HG03575 (cell line): Measurements from ENCODE around the gene STARD5.

Experiments
- ATAC-seq: cut with Tn5 transposase; IDR thresholded peaks from one replicate; pipeline ENCODE4 v1.9.1; 2021; ENCODE audit not compliant: unreplicated experiment, insufficient number of reproducible peaks, low FRiP score; ENCODE audit errors: extremely low read depth

Gene STARD5

GRCh38 chr15:81315452-81316175 is 8.3 kb downstream of the STARD5 start:
- ATAC-seq: no peak

- no peak for ATAC-seq
Observed at GRCh38 chr15:81314378-81314777, 9.6 kb downstream of the STARD5 start.

DNA sequence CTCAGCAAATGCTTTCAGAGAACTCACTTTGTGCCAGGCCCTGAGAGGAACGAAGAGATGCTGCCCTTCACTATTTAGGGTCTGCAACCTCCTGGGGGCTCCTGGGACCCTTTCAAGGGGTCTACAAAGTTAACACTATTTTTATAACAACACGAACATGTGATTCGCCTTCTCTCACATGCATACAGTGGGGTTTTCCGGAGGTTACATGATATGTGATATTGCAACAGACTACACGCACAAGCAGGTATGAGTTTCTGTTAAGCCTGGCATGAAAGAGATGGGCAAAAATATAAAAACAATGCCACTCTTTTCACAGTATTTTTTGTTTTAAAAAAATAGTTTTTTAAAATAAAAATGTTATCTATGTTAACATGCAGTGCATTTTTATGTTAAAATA is 10.3 kb downstream of the STARD5 start:
- ATAC-seq: no peak

DNA sequence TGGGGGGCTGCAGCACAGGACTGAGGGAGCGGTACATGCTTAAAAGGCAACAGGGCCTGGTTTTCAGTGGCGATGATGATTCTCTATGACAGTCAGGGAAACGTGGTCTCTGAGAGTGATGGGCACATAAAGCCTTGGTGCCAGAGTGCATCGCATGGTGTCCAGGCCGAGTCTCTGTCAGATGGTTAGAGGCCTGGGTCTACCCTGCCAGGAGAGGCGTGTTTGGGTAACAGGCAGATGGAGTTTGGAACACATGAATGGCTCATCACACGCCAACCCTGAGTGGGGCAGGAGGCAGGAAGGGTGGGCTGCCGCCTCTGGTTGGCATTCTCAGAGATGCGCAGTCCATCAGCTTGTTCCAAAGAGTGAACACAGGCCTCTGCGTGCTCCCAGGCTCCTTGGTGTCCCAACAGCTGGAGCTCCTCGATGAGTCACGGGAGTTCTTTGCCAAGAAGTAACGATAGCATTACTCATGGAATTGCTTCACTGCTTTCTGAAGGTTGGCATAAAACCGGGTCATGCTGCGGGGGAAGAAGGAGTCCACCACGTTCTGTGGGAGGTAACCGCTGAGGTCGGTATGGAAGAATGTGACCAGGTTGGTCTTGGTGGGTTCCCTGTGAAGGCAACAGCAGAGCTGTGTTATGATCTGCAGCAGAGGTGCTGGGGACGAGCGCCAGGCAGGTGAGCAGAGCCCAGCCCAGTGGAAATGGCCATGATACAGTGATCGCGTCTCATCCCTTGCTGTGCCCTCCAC is 11.0 kb downstream of the STARD5 start:
- ATAC-seq: no peak

DNA sequence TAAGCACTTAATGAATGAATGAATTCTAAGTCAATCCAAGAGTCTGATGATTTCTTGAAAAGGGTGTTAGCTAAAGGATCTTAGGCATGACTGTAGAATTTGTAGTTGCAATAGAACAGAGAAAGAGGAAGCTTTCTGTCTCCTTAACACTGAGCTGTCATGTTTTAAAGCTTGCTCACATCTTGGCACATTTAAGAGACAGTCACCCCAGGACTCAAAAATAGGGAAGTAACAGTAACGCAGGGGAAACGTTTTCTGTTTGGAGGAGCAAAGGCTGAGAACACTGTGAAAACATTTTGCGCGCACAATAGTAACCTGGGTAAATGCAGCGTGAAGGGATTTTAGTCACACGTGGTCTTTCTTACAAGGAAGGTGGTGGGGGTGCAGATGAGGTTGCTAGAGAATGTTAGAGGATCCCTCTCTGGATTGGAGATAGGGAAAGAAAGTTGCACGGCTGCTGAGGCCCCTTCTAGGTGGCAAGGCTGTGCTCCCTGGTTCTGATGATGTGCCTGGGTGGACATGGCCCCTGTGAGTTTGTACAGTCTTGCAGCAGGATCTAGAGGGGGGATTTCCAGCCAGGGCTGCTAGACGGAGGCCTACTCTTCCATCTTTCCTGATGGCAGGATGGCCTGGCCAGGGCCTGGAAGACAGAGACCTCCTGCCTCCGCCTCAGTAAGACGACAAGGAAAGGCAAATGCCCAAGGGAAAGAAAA is 12.0 kb downstream of the STARD5 start:
- no peak for ATAC-seq

GRCh38 chr15:81310480-81310879 is 13.5 kb downstream of the STARD5 start:
- ATAC-seq: no peak

- no peak for ATAC-seq
Observed at GRCh38 chr15:81309647-81310450, 14.1 kb downstream of the STARD5 start.

GRCh38 chr15:81308260-81308659 is 15.7 kb downstream of the STARD5 start:
- no peak for ATAC-seq

DNA sequence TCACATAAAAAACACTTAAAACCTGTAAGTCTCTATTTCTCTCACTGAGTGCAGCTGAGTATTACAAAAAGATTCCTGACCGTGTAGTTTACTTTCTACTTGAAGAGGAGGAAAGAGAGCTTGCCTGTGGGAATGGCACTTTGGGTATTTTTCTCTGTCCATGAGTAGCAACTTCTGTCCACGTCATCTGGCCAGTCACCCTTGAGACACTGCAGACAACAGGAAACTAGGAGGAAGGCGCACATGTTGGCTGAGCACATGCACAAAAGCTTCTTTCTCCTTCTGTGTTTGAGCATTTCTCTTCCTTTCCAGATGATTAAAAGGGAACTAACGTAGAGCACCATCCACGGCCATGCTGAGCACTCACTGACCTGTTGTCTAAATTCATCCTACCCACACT is 19.7 kb downstream of the STARD5 start:
- ATAC-seq: no peak

DNA sequence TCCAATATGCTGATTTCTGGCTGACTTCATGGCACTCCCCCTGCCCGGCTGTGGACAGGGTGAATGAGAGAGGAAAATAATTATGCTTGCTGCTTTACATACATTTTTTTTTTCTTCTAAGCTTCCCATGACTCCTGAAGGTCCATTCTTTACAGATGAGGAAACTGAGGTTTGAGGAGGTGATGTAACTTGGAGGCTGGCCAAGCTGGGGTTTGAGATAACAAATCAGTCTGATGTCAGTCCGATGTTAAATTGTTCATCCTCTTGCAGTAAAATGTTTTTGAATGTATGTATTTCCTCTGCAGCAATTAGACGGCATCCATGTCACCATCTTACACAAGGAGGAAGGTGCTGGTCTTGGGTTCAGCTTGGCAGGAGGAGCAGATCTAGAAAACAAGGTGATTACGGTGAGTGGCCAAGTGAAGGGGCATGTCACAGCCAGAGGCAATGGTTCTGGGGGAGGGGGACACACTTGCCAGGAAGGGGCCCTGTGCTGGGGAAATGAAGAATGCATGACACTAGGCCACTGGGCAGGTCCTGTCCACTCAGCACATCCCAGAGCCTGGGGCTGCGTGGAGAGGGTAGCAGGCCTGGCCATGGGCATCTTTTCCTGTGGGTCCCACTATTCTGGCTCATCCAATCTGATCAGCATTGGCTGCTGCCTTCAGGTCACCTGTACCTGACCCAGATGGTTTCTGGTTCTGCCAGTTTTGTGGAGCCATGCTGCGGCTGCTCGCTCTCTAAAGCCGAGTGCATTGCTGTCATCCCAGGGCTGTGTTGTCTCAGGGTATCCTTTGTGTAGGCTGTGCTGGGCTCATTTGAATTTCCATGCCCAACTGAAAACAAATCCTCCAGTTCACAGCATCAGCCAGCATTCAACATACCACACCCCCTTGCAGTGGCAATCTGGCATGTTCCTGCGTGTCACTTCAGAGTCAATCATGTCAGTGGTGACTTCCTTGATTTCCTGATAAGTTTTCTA is 20.4 kb downstream of the STARD5 start:
- no peak for ATAC-seq

GRCh38 chr15:81302701-81303109 is 21.2 kb downstream of the STARD5 start:
- no peak for ATAC-seq

DNA sequence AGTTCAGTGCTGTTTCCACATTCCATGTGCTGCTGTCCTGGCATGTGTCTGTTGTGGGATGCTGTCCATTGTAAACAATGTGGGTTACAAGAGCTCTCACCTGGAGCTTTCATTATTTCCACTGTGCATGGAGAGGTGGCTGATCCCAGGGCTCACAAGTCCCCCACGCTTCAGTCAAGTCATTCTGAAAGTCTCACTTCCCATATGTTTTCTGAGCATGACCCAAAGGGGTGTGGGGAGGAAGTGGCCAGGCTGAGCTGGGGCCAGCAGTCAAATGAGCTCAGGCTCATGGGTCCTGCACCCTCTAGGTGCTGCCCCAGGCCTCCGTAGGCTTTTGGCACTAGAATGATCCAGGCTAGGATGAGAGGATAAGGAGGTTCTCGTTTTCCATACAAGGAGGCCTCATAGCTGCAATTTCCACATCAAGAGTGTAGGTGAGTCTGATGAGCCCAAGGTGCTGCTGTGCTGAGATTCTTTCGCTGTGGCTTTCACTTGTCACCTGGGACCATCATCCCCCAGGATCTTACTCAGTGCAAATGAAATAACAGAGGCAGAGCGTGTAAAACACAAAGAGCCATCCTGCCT is 22.0 kb downstream of the STARD5 start:
- ATAC-seq: peak; percentile 53

- ATAC-seq: no peak
Observed at GRCh38 chr15:81301385-81301784, 22.6 kb downstream of the STARD5 start.

GRCh38 chr15:81299630-81300273 is 24.2 kb downstream of the STARD5 start:
- no peak for ATAC-seq

DNA sequence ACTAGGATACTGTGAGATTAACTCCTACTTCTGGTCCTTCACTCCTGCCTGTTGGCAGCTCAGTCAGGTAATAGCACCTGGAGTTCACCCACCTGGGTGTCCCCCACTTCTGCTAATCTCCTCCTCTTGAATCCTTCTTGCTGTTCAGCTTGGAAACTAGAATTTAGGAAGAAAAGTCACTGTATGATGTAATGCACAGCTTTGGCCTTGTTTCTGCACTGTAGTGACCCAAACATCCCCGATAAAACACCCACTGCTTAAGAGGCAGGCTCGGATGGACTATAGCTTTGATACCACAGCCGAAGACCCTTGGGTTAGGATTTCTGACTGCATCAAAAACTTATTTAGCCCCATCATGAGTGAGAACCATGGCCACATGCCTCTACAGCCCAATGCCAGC is 24.8 kb downstream of the STARD5 start:
- no peak for ATAC-seq

GRCh38 chr15:81298611-81299010 is 25.3 kb downstream of the STARD5 start:
- no peak for ATAC-seq
